ENCODE data around the gene OVCH2.

The OVCH2 gene

GRCh38 chr11:7639643-7640025 is 66.6 kb downstream of the OVCH2 start:
- DNase-seq (ENCODE audit: low spot score), result no peak

Data from hematopoietic multipotent progenitor cell treated with erythropoietin and hydrocortisone succinate and interleukin-3 and kit ligand, for 17 days (in vitro differentiated cells).